SK-N-SH treated with all-trans-retinoic acid at 6 μM for 48 hours (cell line): Measurements from ENCODE around the gene RIMBP2.

Experiments
- ATAC-seq: fragments of 200-7000 bp; cut with Tn5 transposase; 3 replicates; pipeline ENCODE4 v1.9.1; 2020; ENCODE audit warnings: mild to moderate bottlenecking, moderate library complexity
- BACH2 ChIP-seq: fragments of 250-450 bp; sonication (Bioruptor Pico); IDR thresholded peaks from 2 replicates; pipeline ENCODE4 v1.9.0; 2021; ENCODE audit warnings: mild to moderate bottlenecking, borderline replicate concordance
- CSDC2 ChIP-seq: fragments of 250-450 bp; sonication (Bioruptor Pico); IDR thresholded peaks from 2 replicates; pipeline ENCODE4 v1.5.0; 2020; ENCODE audit warnings: mild to moderate bottlenecking, moderate library complexity
- CSRNP3 ChIP-seq: fragments of 250-450 bp; sonication (Bioruptor Pico); IDR thresholded peaks from 2 replicates; pipeline ENCODE4 v1.5.1; 2021; ENCODE audit warnings: mild to moderate bottlenecking, moderate library complexity
- ESRRG ChIP-seq: fragments of 250-450 bp; sonication (Bioruptor Pico); IDR thresholded peaks from 2 replicates; pipeline ENCODE4 v1.6.1; 2021; ENCODE audit warnings: mild to moderate bottlenecking
- ISL1 ChIP-seq: fragments of 250-450 bp; sonication (Bioruptor Pico); IDR thresholded peaks from 2 replicates; pipeline ENCODE4 v2.1.2; 2022; ENCODE audit warnings: mild to moderate bottlenecking, moderate library complexity
- PPARA ChIP-seq: fragments of 250-450 bp; sonication (Bioruptor Pico); IDR thresholded peaks from 2 replicates; pipeline ENCODE4 v1.5.0; 2020; ENCODE audit warnings: mild to moderate bottlenecking, borderline replicate concordance
- RARB ChIP-seq: fragments of 250-450 bp; sonication (Bioruptor Pico); IDR thresholded peaks from 2 replicates; pipeline ENCODE4 v1.8.0; 2021; ENCODE audit warnings: mild to moderate bottlenecking, moderate library complexity
- SNAI2 ChIP-seq: fragments of 250-450 bp; sonication (Bioruptor Pico); IDR thresholded peaks from 2 replicates; pipeline ENCODE4 v1.5.0; 2020; ENCODE audit warnings: mild to moderate bottlenecking, moderate library complexity
- TCF4 ChIP-seq: fragments of 250-450 bp; sonication (Bioruptor Pico); IDR thresholded peaks from 2 replicates; pipeline ENCODE4 v1.8.0; 2021; ENCODE audit warnings: mild to moderate bottlenecking, moderate library complexity, borderline replicate concordance
- ZC3H10 ChIP-seq: fragments of 250-450 bp; sonication (Bioruptor Pico); IDR thresholded peaks from 2 replicates; pipeline ENCODE4 v1.5.1; 2021; ENCODE audit warnings: mild to moderate bottlenecking, moderate library complexity
- ZFP30 ChIP-seq: fragments of 450-650 bp; formaldehyde crosslinking; IDR thresholded peaks from 2 replicates; pipeline ENCODE4 v1.5.0; 2022; ENCODE audit warnings: mild to moderate bottlenecking, moderate library complexity
- ZNF565 ChIP-seq: fragments of 450-650 bp; formaldehyde crosslinking; conservative IDR thresholded peaks from 2 replicates; pipeline ENCODE4 v1.5.0; 2020; ENCODE audit warnings: low read depth, mild to moderate bottlenecking, moderate library complexity
- TF ChIP-seq, protein P1 (sequence below): fragments of 250-450 bp; sonication (Bioruptor Pico); IDR thresholded peaks from 2 replicates; pipeline ENCODE4 v1.5.0; 2020; ENCODE audit warnings: mild to moderate bottlenecking, moderate library complexity
- TF ChIP-seq, protein P2 (sequence below): fragments of 250-450 bp; sonication (Bioruptor Pico); IDR thresholded peaks from 2 replicates; pipeline ENCODE4 v1.8.0; 2021; ENCODE audit warnings: low read depth, mild to moderate bottlenecking, moderate library complexity, borderline replicate concordance
- TF ChIP-seq, protein P3 (sequence below): fragments of 250-450 bp; sonication (Bioruptor Pico); IDR thresholded peaks from 2 replicates; pipeline ENCODE4 v1.5.1; 2020; ENCODE audit warnings: low read depth, mild to moderate bottlenecking, moderate library complexity

RIMBP2 gene

DNA sequence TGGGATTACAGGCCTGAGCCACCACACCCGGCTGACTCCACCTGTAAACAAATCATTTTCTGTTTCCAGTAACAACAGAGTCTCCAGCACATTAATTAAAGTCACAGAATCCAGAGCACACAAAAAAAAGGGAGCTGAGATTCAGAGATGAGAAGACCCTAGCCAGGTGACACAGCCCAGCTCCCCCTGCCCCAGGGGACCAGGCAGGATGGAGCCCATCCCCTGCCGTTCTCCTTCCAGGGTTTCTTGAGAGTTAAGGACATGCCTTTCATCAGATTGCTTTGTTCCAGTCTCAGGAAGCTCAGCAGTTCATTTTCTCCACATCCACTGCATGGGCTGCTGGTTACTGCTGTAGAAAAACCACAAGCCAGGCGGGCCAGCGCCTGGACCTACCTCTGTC is 81.2 kb downstream of the RIMBP2 start (continued):
- TF ChIP-seq, protein P1, sequence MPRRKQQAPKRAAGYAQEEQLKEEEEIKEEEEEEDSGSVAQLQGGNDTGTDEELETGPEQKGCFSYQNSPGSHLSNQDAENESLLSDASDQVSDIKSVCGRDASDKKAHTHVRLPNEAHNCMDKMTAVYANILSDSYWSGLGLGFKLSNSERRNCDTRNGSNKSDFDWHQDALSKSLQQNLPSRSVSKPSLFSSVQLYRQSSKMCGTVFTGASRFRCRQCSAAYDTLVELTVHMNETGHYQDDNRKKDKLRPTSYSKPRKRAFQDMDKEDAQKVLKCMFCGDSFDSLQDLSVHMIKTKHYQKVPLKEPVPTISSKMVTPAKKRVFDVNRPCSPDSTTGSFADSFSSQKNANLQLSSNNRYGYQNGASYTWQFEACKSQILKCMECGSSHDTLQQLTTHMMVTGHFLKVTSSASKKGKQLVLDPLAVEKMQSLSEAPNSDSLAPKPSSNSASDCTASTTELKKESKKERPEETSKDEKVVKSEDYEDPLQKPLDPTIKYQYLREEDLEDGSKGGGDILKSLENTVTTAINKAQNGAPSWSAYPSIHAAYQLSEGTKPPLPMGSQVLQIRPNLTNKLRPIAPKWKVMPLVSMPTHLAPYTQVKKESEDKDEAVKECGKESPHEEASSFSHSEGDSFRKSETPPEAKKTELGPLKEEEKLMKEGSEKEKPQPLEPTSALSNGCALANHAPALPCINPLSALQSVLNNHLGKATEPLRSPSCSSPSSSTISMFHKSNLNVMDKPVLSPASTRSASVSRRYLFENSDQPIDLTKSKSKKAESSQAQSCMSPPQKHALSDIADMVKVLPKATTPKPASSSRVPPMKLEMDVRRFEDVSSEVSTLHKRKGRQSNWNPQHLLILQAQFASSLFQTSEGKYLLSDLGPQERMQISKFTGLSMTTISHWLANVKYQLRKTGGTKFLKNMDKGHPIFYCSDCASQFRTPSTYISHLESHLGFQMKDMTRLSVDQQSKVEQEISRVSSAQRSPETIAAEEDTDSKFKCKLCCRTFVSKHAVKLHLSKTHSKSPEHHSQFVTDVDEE (CRISPR knock-in tag), result no peak
- TF ChIP-seq TCF4 (CRISPR knock-in tag), result no peak
- TF ChIP-seq, protein P2, sequence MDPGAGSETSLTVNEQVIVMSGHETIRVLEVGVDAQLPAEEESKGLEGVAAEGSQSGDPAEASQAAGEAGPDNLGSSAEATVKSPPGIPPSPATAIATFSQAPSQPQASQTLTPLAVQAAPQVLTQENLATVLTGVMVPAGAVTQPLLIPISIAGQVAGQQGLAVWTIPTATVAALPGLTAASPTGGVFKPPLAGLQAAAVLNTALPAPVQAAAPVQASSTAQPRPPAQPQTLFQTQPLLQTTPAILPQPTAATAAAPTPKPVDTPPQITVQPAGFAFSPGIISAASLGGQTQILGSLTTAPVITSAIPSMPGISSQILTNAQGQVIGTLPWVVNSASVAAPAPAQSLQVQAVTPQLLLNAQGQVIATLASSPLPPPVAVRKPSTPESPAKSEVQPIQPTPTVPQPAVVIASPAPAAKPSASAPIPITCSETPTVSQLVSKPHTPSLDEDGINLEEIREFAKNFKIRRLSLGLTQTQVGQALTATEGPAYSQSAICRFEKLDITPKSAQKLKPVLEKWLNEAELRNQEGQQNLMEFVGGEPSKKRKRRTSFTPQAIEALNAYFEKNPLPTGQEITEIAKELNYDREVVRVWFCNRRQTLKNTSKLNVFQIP (CRISPR knock-in tag), result no peak

- peak; percentile 61; the same call in 1 of the 3 replicates for ATAC-seq
- peak; percentile 55; the same call in 1 of the 2 replicates for TF ChIP-seq TCF4 (CRISPR knock-in tag)
- TF ChIP-seq ZNF565 (CRISPR knock-in tag), result no peak
- TF ChIP-seq CSRNP3 (CRISPR knock-in tag), result no peak
- TF ChIP-seq, protein P1 (CRISPR knock-in tag), result 0 out of 2 replicates have a peak, but pooled peaks have one; percentile 33
- TF ChIP-seq, protein P3, sequence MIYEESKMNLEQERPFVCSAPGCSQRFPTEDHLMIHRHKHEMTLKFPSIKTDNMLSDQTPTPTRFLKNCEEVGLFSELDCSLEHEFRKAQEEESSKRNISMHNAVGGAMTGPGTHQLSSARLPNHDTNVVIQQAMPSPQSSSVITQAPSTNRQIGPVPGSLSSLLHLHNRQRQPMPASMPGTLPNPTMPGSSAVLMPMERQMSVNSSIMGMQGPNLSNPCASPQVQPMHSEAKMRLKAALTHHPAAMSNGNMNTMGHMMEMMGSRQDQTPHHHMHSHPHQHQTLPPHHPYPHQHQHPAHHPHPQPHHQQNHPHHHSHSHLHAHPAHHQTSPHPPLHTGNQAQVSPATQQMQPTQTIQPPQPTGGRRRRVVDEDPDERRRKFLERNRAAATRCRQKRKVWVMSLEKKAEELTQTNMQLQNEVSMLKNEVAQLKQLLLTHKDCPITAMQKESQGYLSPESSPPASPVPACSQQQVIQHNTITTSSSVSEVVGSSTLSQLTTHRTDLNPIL (CRISPR knock-in tag), result no peak
- TF ChIP-seq ISL1 (CRISPR knock-in tag), result peak; percentile 38
- TF ChIP-seq, all 23 proteins: peak for 3
Measured at GRCh38 chr12:130633771-130634170, 82.3 kb downstream of the RIMBP2 start.

- no peak for TF ChIP-seq CSRNP3 (CRISPR knock-in tag)
- no peak for TF ChIP-seq ZC3H10 (CRISPR knock-in tag)
- TF ChIP-seq SNAI2 (CRISPR knock-in tag), result no peak
- TF ChIP-seq ESRRG (CRISPR knock-in tag), result no peak
- TF ChIP-seq, protein P1 (CRISPR knock-in tag), result no peak
- TF ChIP-seq ZFP30 (CRISPR knock-in tag), result no peak
- TF ChIP-seq ISL1 (CRISPR knock-in tag), result no peak
- TF ChIP-seq RARB (CRISPR knock-in tag), result no peak
- no peak for TF ChIP-seq PPARA (CRISPR knock-in tag)
- TF ChIP-seq, protein P3 (CRISPR knock-in tag), result no peak
- TF ChIP-seq CSDC2 (CRISPR knock-in tag), result no peak
- TF ChIP-seq BACH2 (CRISPR knock-in tag), result no peak
- ATAC-seq, result no peak
Measured at GRCh38 chr12:130632642-130633041, 83.5 kb downstream of the RIMBP2 start.
